ENCODE measurements around the gene ESRRA.
"Not testable (repeated sequence)": the region's sequence is repeated elsewhere in the genome, so short reads cannot be mapped to it uniquely, and the experiment has no call there.

Gene ESRRA

GRCh38 chr11:64313491-64314145 is 8.3 kb downstream of the ESRRA start:
- no peaks in the 10 kb centered on the region for H3K9me3 ChIP-seq (ENCODE audit: control insufficient read depth, insufficient read depth, low read length)
- H3K4me1 ChIP-seq (ENCODE audit: control insufficient read depth, insufficient read depth, low read length) = no peaks in the 10 kb centered on the region
- no peaks in the 10 kb centered on the region for H3K27me3 ChIP-seq (ENCODE audit: control insufficient read depth, insufficient read depth, low read length)
- H3K4me3 ChIP-seq (ENCODE audit: low read depth, low read length) = no peak overlapping the region
- no peak overlapping the region for H3K9ac ChIP-seq (ENCODE audit: low read depth, low read length)
- peaks cover 18% of the 10 kb centered on the region for H3K36me3 ChIP-seq (ENCODE audit: control insufficient read depth, insufficient read depth, low read length)

- H3K9me3 ChIP-seq (ENCODE audit: control insufficient read depth, insufficient read depth, low read length) = no peaks in the 10 kb centered on the region
- H3K9ac ChIP-seq (ENCODE audit: low read depth, low read length) = no peak overlapping the region
- H3K4me3 ChIP-seq (ENCODE audit: low read depth, low read length) = no peak overlapping the region
- H3K4me1 ChIP-seq (ENCODE audit: control insufficient read depth, insufficient read depth, low read length) = no peaks in the 10 kb centered on the region
- peaks cover 18% of the 10 kb centered on the region for H3K36me3 ChIP-seq (ENCODE audit: control insufficient read depth, insufficient read depth, low read length)
- H3K27me3 ChIP-seq (ENCODE audit: control insufficient read depth, insufficient read depth, low read length) = no peaks in the 10 kb centered on the region
Measured at GRCh38 chr11:64314146-64314804, 9.0 kb downstream of the ESRRA start.

- H3K4me1 ChIP-seq (ENCODE audit: control insufficient read depth, insufficient read depth, low read length) = no peaks in the 10 kb centered on the region
- no peak overlapping the region for H3K9ac ChIP-seq (ENCODE audit: low read depth, low read length)
- H3K9me3 ChIP-seq (ENCODE audit: control insufficient read depth, insufficient read depth, low read length) = no peaks in the 10 kb centered on the region
- H3K27me3 ChIP-seq (ENCODE audit: control insufficient read depth, insufficient read depth, low read length) = no peaks in the 10 kb centered on the region
- no peak overlapping the region for H3K4me3 ChIP-seq (ENCODE audit: low read depth, low read length)
- peaks cover 21% of the 10 kb centered on the region for H3K36me3 ChIP-seq (ENCODE audit: control insufficient read depth, insufficient read depth, low read length)
Measured at GRCh38 chr11:64314805-64315561, 9.7 kb downstream of the ESRRA start.

- not testable (repeated sequence) for H3K9me3 ChIP-seq (ENCODE audit: control insufficient read depth, insufficient read depth, low read length); H3K4me1 ChIP-seq (ENCODE audit: control insufficient read depth, insufficient read depth, low read length); H3K9ac ChIP-seq (ENCODE audit: low read depth, low read length); H3K27me3 ChIP-seq (ENCODE audit: control insufficient read depth, insufficient read depth, low read length)
- H3K36me3 ChIP-seq (ENCODE audit: control insufficient read depth, insufficient read depth, low read length) = peaks cover 26% of the 10 kb centered on the region
- peak overlapping the region; percentile 92 for H3K4me3 ChIP-seq (ENCODE audit: low read depth, low read length)
Measured at GRCh38 chr11:64315667-64316526, 10.6 kb downstream of the ESRRA start.

GRCh38 chr11:64316672-64317324 is 11.5 kb downstream of the ESRRA start:
- Histone ChIP-seq H3K36me3 (ENCODE audit: control insufficient read depth, insufficient read depth, low read length) (peaks cover 31% of the 10 kb centered on the region), H3K9ac (ENCODE audit: low read depth, low read length) (peak overlapping the region; percentile 87), H3K4me3 (ENCODE audit: low read depth, low read length) (peak overlapping the region; percentile 92), H3K9me3 (ENCODE audit: control insufficient read depth, insufficient read depth, low read length) (no peaks in the 10 kb centered on the region), H3K4me1 (ENCODE audit: control insufficient read depth, insufficient read depth, low read length) (no peaks in the 10 kb centered on the region), H3K27me3 (ENCODE audit: control insufficient read depth, insufficient read depth, low read length) (no peaks in the 10 kb centered on the region)

- H3K4me1 ChIP-seq (ENCODE audit: control insufficient read depth, insufficient read depth, low read length) = no peaks in the 10 kb centered on the region
- H3K9me3 ChIP-seq (ENCODE audit: control insufficient read depth, insufficient read depth, low read length) = no peaks in the 10 kb centered on the region
- H3K9ac ChIP-seq (ENCODE audit: low read depth, low read length) = peak within 1 kb of the TSS; percentile 87
- H3K27me3 ChIP-seq (ENCODE audit: control insufficient read depth, insufficient read depth, low read length) = no peaks in the 10 kb centered on the region
- H3K36me3 ChIP-seq (ENCODE audit: control insufficient read depth, insufficient read depth, low read length) = peaks cover 36% of the 10 kb centered on the region
- peak within 1 kb of the TSS; percentile 92 for H3K4me3 ChIP-seq (ENCODE audit: low read depth, low read length)
Measured at GRCh38 chr11:64317325-64317960, 12.1 kb downstream of the ESRRA start, which contains the start of gene TRMT112. Gene TRMT112 (minus strand): TSS chr11:64317559. CDS start chr11:64317526, 33 bp downstream.

- no peaks in the 10 kb centered on the region for H3K9me3 ChIP-seq (ENCODE audit: control insufficient read depth, insufficient read depth, low read length)
- H3K36me3 ChIP-seq (ENCODE audit: control insufficient read depth, insufficient read depth, low read length) = peaks cover 41% of the 10 kb centered on the region
- peak within 1 kb of the TSS; percentile 92 for H3K4me3 ChIP-seq (ENCODE audit: low read depth, low read length)
- peak within 1 kb of the TSS; percentile 87 for H3K9ac ChIP-seq (ENCODE audit: low read depth, low read length)
- no peaks in the 10 kb centered on the region for H3K27me3 ChIP-seq (ENCODE audit: control insufficient read depth, insufficient read depth, low read length)
- no peaks in the 10 kb centered on the region for H3K4me1 ChIP-seq (ENCODE audit: control insufficient read depth, insufficient read depth, low read length)
Measured at GRCh38 chr11:64317961-64318765, 12.8 kb downstream of the ESRRA start, which contains the start of gene PRDX5. Gene PRDX5 (plus strand): TSS chr11:64318121. CDS start chr11:64318216, 95 bp downstream.

- no peaks in the 10 kb centered on the region for H3K9me3 ChIP-seq (ENCODE audit: control insufficient read depth, insufficient read depth, low read length)
- H3K9ac ChIP-seq (ENCODE audit: low read depth, low read length) = no peak overlapping the region
- H3K27me3 ChIP-seq (ENCODE audit: control insufficient read depth, insufficient read depth, low read length) = no peaks in the 10 kb centered on the region
- peaks cover 38% of the 10 kb centered on the region for H3K36me3 ChIP-seq (ENCODE audit: control insufficient read depth, insufficient read depth, low read length)
- peak overlapping the region; percentile 92 for H3K4me3 ChIP-seq (ENCODE audit: low read depth, low read length)
- H3K4me1 ChIP-seq (ENCODE audit: control insufficient read depth, insufficient read depth, low read length) = no peaks in the 10 kb centered on the region
Measured at GRCh38 chr11:64318766-64319761, 13.7 kb downstream of the ESRRA start.

GRCh38 chr11:64320556-64320955 is 15.2 kb downstream of the ESRRA start:
- Histone ChIP-seq H3K36me3 (ENCODE audit: control insufficient read depth, insufficient read depth, low read length) (peaks cover 31% of the 10 kb centered on the region), H3K9me3 (ENCODE audit: control insufficient read depth, insufficient read depth, low read length) (no peaks in the 10 kb centered on the region), H3K4me3 (ENCODE audit: low read depth, low read length) (no peak overlapping the region), H3K27me3 (ENCODE audit: control insufficient read depth, insufficient read depth, low read length) (no peaks in the 10 kb centered on the region), H3K9ac (ENCODE audit: low read depth, low read length) (no peak overlapping the region), H3K4me1 (ENCODE audit: control insufficient read depth, insufficient read depth, low read length) (no peaks in the 10 kb centered on the region)

All from iPS-15b (cell line).